SIG-M5 treated with dmso at 0.1 percent for 504 hours (cell line): ENCODE measurements around the gene PPP1CA.

ENCODE experiments used
- DNase-seq: peaks from one replicate; lab custom pipeline; 2025; ENCODE audit not compliant: unreplicated experiment; lab: John Stamatoyannopoulos, UW

The PPP1CA gene

GRCh38 chr11:67370351-67371076, 31.1 kb downstream of the PPP1CA start:
- no peak for DNase-seq

GRCh38 chr11:67369801-67370284, 31.8 kb downstream of the PPP1CA start:
- no peak for DNase-seq

GRCh38 chr11:67369275-67369674, 32.4 kb downstream of the PPP1CA start:
- DNase-seq: no peak

DNA sequence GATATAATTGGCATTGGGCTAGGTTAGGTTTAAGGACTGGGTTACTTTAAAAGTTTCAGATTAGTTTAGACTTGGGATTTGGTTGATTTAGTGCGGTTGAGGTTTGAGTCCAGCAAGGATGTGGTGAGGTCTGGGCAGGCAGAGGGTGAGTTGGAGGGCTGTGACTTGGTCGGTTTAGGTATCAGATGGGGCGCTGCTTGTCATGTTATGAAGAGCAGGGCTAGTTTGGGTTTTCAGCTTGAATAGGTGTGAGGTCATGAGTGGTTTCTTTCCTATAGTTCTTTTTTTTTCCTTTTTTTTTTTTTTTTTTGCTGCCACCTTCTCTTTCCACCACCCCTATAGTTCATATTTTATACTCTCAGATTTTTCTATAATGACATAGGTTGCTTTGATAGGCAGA, 33.0 kb downstream of the PPP1CA start:
- no peak for DNase-seq

- DNase-seq: no peak
Observed at GRCh38 chr11:67367761-67368227, 33.9 kb downstream of the PPP1CA start.

GRCh38 chr11:67366961-67367760, 34.5 kb downstream of the PPP1CA start:
- no peak for DNase-seq

DNA sequence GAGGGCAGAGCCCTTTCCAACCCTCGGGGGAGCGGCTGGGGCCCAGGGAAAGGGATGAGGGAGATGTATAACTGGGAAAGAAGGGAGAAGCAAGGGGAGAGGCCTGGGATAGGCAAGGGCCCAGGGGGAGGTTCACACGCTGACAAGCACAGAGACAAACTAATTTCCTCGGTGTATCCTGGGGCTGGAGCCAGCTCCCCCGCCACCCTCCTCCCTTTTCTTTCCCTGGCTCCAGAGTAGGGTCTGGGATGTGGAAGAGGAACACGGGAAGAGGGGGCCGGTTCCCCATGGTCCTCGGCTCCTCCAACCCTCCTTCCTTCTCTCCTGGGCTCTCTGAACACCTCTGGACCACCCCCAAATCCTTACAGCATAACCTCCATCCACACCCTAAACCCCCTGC, 35.1 kb downstream of the PPP1CA start:
- no peak for DNase-seq

DNA sequence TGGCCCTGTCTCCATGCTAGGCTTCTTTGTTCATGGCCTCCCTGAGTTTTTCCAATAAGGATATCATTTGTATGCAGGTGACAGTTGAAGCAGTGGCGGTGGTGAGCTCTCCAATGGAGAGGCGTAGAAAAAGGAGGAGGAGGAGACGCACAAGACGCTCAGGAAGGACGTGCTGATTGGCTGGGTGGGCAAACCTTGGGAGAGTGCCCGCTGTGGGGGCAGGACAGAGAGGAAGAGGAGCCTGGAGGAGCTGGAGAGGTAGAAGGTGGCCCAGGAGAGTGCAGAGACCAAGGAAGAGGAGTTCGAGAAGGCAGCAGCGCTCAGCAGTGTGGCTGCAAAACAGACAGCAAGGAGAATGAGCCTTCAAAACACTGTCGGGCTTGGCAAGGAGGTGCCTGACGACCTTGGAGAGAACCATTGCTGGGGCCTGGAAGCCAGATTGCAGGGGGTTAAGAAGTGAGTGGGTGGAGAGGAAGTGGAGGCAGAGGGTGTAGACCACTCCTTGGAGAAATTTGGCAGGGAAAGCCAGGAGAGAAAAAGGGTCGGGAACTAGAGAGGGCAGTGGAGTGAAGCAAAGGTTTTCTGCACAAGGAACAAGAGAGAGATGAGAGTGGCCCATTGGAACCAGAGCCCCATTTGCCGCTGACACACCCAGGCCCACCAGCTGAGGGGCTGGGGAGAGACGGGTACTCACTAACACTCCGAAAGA, 35.8 kb downstream of the PPP1CA start:
- no peak for DNase-seq

DNA sequence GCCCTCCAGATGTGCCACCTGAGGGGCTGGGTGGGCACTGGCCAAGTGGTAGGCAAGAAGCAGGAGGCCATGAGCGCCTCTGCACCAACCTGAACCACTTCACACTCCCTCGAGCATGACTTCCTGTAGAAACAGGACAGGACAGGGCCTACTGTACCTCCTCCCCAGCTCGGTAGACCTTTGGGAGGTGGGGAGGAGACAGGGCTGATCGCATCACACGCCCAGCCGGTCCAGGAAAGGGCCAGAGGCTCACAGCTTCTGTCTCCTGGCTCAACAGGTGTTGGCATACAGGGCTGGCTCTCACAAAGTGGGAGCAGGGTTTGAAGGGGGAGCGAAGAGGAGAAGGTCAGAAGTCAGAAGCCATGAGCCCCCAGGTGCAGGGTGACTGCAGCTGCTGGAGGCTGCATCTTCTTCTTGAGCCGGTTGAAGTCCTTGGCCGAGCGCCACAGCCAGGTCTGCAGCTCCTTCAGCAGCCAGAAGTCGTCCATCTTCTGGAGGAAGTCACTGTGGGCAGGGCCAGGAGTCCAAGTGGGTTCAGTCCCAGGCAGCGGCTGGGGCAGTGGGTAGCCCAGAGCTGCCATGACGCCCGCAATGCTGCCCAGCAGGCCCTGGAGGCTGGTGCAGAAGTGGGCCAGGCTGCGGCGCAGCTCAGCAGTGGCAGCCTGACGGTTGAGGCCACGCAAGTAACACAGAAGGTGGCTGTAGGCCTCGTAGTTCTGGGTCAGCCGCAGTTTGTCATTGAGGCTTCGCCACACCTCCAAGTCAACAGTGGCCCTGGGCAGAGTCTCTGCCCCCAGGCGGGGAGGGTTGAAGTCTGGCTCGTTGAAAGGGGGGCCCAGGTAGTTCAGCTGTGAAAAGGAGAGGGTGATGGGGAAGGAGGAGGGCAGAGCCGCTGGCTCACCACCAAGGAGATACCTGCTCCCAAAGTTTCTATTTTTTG, 36.6 kb downstream of the PPP1CA start:
- DNase-seq: no peak

- DNase-seq: no peak
Observed at GRCh38 chr11:67364169-67364568, 37.5 kb downstream of the PPP1CA start.

DNA sequence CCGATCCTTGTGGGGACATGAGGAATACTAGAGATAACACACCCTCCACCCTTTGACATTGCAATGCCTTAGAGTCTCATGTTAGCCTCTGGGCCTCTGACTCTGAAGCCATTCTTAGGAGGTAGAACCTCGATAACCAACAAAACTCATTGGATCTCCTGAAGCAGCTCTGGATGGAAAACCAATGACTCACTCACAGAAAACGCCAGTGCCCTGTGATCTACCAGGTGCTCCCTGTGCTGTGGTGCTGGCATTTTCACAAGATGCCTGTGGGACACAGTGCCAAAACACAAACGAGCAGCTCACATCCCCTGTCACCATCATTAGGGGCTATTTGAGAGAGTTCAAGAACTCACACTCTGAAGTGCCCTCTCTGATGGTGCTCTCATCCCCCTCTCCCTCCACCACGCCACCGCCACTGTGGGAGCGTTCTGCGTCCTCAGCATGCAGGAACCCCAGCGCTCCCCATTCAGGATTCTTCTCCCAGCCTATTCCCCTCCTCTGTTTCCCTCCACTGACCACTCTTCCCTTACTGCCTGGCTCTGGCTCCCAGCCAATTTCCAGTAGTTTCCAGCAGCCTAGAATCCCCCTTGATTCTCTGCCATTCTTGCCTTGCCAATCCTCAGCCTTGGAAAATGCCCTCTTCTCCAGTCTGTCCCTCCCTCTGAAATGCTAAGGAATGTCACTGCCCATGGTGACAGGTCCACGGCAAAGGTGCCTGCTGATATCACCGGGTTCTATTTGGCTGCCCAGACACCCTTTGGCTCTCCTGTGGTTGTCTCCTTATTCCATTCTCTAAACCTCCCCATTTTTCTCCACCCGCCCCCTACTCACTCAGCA, 43.6 kb downstream of the PPP1CA start:
- DNase-seq: no peak

GRCh38 chr11:67356864-67357561, 44.6 kb downstream of the PPP1CA start:
- peak; percentile 80 for DNase-seq

DNA sequence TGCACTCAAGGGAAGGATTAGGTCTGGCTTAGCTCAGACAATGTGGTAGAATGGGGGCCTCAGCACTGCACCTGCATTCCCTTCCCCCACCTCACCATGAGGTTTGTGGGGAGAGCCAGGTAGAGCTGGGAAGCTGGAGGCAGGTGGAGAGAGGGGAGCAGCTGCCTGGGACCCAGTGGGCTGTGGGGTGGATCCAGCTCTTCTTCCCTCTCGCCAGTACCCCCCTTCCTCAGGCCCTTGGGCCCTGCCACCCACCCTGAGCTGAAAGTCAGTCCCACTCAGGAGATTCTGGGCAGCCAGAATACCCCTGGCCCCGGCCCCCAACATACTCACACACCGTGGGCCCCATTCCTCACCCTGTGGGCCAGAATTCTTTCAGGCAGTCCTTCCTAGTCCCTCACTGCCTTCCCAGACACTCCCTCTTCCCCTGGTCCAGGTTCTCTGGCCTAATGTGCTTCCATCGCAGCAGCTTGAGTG, 45.2 kb downstream of the PPP1CA start:
- DNase-seq: no peak

DNA sequence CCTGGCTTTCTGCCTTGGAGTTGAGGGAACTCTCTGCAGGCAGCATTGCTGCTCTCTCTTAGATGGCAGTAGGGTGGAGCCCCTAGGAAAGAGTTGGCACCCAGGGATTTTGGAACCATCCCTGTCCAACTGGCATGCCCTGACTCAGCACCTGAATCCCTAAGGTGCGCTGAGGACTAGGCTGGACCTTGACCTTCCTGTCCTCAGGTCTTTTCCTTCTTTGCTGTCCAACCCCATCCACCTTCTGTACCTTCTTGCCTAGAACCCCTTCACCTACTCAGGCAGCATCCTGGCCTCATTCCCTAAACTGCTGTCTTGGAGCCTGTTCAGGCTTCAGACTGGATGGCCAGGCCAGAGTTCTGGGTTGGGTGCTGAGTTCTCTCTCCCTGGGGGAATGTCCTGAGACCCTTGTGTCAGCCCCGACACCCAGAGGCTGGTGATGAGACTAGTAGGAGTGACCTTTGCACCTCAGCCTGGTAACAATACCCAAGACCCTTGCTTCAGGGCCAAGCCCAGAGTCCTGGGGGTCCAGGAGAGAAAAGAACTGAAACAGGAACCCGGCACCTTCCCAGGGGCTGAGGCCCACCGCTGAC, 45.8 kb downstream of the PPP1CA start:
- no peak for DNase-seq

GRCh38 chr11:67355023-67355793, 46.5 kb downstream of the PPP1CA start:
- no peak for DNase-seq

DNA sequence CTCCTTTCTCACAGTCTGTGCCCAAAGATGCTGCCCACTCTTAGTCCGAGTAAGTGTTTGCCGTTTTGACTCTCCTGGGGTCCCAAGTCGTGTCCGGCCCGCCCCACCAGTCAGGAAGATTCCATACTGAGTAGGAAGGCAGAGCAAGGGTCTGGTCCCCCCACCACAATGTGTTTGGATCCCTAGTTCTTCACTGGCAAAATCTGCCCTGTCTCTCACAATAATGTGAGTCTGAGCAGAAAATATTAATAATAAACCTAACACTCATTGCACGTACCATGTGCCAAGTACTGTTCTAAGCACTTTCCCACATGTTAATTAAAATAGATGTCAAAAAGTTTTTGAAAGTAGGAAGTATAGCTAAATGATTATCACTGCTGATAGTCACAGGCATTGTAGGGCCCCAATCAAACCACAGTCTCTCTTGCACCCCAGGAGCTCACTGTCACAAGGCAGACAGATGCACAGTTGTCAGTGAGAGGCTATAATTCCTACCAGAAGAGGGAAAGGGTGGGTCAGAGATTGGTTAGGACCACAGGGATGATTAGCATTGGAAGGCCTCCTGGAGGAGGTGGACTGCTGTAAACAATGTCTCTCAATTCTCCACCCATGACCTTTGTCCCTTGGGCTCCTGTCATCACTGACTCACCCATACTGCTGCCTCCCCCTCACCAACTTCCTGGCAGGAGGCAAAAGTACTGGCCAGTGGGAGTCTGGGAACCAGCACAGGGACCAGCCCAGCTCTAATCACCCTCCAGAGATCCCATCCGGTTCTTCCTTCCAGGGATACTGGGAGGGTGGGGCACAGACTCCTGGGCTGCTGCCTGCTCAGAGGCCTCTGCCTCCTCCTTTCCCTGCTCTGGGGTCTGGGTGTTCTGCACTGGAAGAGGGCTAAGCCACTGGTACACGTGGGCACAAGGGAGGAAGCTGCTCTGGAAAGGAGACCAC, 47.3 kb downstream of the PPP1CA start:
- DNase-seq: peak; percentile 49
